ENCODE measurements around the gene RABGGTA.
A peak's percentile ranks its signal among the peaks of the same experiment; 100 is the strongest.

Gene RABGGTA

GRCh38 chr14:24304019-24304387 is 32.6 kb upstream of the RABGGTA start:
- DNase-seq = no peak

GRCh38 chr14:24300326-24300980 is 29.1 kb upstream of the RABGGTA start:
- no peak for DNase-seq

- DNase-seq = peak; percentile 87
These were observed 28.1 kb upstream of the RABGGTA start, which contains the start of the genes DHRS1 and NOP9 for GRCh38 chr14:24299255-24300191. TSS of gene DHRS1 (minus strand) at chr14:24299780. CDS start at chr14:24299106, 674 bp downstream. TSS of gene NOP9 (plus strand) at chr14:24299850. CDS start at chr14:24299955, 105 bp downstream.

GRCh38 chr14:24298892-24299254 is 27.5 kb upstream of the RABGGTA start:
- no peak for DNase-seq

- no peak for DNase-seq
These were observed 26.0 kb upstream of the RABGGTA start for GRCh38 chr14:24297190-24297964.

GRCh38 chr14:24296341-24297157 is 25.2 kb upstream of the RABGGTA start:
- DNase-seq = no peak

GRCh38 chr14:24293525-24293924 is 22.1 kb upstream of the RABGGTA start:
- no peak for DNase-seq

- no peak for DNase-seq
These were observed 20.9 kb upstream of the RABGGTA start for GRCh38 chr14:24292118-24292807.

- DNase-seq = no peak
These were observed 20.2 kb upstream of the RABGGTA start for GRCh38 chr14:24291446-24292117.

- no peak for DNase-seq
These were observed 19.3 kb upstream of the RABGGTA start for GRCh38 chr14:24290746-24291145.

- DNase-seq = no peak
These were observed 18.4 kb upstream of the RABGGTA start for GRCh38 chr14:24289649-24290280.

GRCh38 chr14:24286996-24287395 is 15.6 kb upstream of the RABGGTA start:
- no peak for DNase-seq

GRCh38 chr14:24285351-24285750 is 14.0 kb upstream of the RABGGTA start:
- DNase-seq = no peak

GRCh38 chr14:24284501-24285035 is 13.2 kb upstream of the RABGGTA start:
- DNase-seq = no peak

- no peak for DNase-seq
These were observed 12.5 kb upstream of the RABGGTA start for GRCh38 chr14:24283796-24284460.

GRCh38 chr14:24282736-24283135 is 11.3 kb upstream of the RABGGTA start:
- no peak for DNase-seq

GRCh38 chr14:24281636-24282035 is 10.2 kb upstream of the RABGGTA start:
- DNase-seq = no peak

GRCh38 chr14:24280797-24281460 is 9.5 kb upstream of the RABGGTA start:
- no peak for DNase-seq
